ENCODE data around the gene SLC29A4.
"Not testable (repeated sequence)": the region's sequence is repeated elsewhere in the genome, so short reads cannot be mapped to it uniquely, and the experiment has no call there.

SLC29A4 gene

GRCh38 chr7:5296015-5296610, 13.4 kb downstream of the SLC29A4 start:
- no peak for DNase-seq (ENCODE audit: low spot score)

GRCh38 chr7:5296611-5297226, 14.0 kb downstream of the SLC29A4 start:
- DNase-seq (ENCODE audit: low spot score): no peak

- DNase-seq (ENCODE audit: low spot score): no peak
Observed at GRCh38 chr7:5300366-5300765, 17.6 kb downstream of the SLC29A4 start.

GRCh38 chr7:5302577-5302976, 19.8 kb downstream of the SLC29A4 start:
- DNase-seq (ENCODE audit: low spot score): no peak

- no peak for DNase-seq (ENCODE audit: low spot score)
Observed at GRCh38 chr7:5303061-5303460, 20.3 kb downstream of the SLC29A4 start.

- no peak for DNase-seq (ENCODE audit: low spot score)
Observed at GRCh38 chr7:5303591-5304505, 21.1 kb downstream of the SLC29A4 start.

- DNase-seq (ENCODE audit: low spot score): not testable (repeated sequence)
Observed at GRCh38 chr7:5305050-5305449, 22.3 kb downstream of the SLC29A4 start.

- not testable (repeated sequence) for DNase-seq (ENCODE audit: low spot score)
Observed at GRCh38 chr7:5307221-5308142, 24.7 kb downstream of the SLC29A4 start.

GRCh38 chr7:5309146-5309545, 26.4 kb downstream of the SLC29A4 start:
- no peak for DNase-seq (ENCODE audit: low spot score)

GRCh38 chr7:5310822-5311405, 28.2 kb downstream of the SLC29A4 start:
- no peak for DNase-seq (ENCODE audit: low spot score)

GRCh38 chr7:5312276-5313070, 29.7 kb downstream of the SLC29A4 start:
- not testable (repeated sequence) for DNase-seq (ENCODE audit: low spot score)

- DNase-seq (ENCODE audit: low spot score): not testable (repeated sequence)
Observed at GRCh38 chr7:5313076-5313885, 30.5 kb downstream of the SLC29A4 start.

GRCh38 chr7:5314864-5315263, 32.1 kb downstream of the SLC29A4 start:
- no peak for DNase-seq (ENCODE audit: low spot score)

GRCh38 chr7:5315761-5316160, 33.0 kb downstream of the SLC29A4 start:
- no peak for DNase-seq (ENCODE audit: low spot score)

- DNase-seq (ENCODE audit: low spot score): not testable (repeated sequence)
Observed at GRCh38 chr7:5318613-5319012, 35.9 kb downstream of the SLC29A4 start.

- no peak for DNase-seq (ENCODE audit: low spot score)
Observed at GRCh38 chr7:5320391-5320790, 37.6 kb downstream of the SLC29A4 start.

GRCh38 chr7:5320802-5321396, 38.2 kb downstream of the SLC29A4 start:
- no peak for DNase-seq (ENCODE audit: low spot score)

GRCh38 chr7:5322621-5323410, 40.1 kb downstream of the SLC29A4 start:
- DNase-seq (ENCODE audit: low spot score): no peak
